HUDEP-2 (cell line): Measurements from ENCODE around the gene ZNF385D.

Source experiments
- DNase-seq, 76 experiments: peaks; one replicate each; lab custom pipeline; 2025; ENCODE audit not compliant: unreplicated experiment in 76 of 76; lab: John Stamatoyannopoulos, UW

ZNF385D gene

DNA sequence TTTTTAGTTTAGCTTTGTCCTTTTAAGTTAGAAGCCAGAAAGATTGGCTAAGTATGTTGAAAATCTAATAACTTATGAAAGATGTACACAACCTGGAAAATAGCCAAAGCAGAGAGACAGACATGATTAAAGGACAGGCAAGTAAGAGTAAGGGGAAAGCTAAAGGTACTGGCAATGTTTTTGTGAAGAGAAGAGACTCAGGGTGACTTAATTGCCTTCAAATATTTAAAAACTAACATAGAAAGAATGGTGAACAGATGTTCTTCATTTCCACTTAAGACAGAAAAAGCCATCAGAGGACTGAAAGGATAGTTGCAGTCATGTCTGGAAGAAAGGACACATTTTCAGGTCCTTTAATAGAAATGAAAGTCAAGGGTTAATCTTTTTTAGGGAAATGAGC, 68.8 kb downstream of the ZNF385D start:
- no peak for DNase-seq

DNA sequence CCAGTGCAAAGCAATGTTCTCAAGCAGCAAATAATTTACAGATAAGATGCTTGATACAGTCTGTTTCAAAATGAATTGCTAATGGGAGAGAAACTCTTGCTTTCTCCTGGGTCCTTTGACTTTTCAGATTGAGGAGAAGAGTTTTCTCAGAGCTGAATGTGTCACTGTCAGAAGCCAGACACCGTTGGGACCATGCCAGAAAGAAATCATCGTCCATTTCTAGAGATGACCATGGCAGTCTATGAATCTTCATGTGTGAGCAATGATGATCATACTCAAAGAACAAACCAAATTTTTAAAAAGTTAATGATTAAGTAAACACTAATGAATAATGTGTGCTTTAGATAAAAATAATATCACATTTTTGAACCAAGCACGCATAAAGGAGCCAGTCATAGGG, 77.6 kb downstream of the ZNF385D start:
- no peak for DNase-seq

DNA sequence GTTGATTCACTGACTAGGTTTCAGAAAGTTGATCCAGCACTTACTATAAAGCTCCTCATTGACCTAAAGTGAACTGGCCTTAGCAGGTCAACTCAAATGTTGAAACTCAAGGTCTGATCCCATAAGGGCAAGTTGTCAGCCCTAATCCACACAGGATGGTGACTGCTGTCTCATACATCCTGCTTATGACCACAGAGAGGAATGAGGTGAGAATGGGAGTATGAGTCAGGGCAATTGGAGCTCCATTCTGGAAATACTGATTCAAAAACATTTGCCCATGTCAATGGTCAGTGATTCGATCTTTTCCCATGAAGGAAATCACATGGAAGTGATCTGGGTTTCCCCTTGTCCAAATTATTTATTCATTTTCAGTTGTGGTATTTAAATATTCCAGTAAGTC, 78.7 kb downstream of the ZNF385D start:
- DNase-seq = no peak

DNA sequence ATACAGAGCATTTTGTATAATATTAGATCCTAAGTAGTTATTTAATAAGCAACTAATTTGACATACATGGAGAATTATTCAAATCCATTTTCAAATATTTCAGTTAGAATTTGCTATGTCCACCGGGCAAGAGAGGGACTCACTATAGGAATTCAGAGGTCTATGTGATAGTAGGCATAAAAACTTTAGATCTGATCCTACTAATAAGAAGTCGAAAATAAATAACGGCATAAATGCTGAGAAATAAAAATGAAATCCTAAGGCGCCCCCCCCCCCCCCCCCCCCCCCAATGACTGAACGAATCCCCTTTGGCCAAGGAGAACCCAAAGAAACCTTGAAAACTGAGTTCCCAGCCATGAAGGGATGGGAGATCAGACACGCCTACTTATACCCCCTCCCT, 80.6 kb downstream of the ZNF385D start:
- DNase-seq = no peak

DNA sequence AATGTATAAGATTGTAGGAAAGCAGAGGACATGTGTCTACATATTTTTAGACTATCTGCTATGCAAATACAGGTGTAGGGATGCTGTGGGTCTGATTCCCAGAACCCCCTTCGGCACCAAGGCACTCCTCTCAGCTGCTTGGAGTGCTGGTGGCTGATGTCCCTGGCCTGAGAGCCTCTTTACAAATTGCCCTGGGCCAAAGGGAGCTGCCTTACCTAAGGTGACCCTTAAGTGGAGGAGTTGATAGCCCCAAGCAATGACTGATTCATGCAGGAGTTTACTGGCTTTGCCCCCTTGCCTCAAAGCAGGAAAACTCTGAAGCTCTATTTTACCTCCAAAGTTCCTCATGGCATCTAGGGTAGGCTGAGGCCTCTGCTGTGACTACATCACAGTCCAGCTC, 83.0 kb downstream of the ZNF385D start:
- no peak for DNase-seq

DNA sequence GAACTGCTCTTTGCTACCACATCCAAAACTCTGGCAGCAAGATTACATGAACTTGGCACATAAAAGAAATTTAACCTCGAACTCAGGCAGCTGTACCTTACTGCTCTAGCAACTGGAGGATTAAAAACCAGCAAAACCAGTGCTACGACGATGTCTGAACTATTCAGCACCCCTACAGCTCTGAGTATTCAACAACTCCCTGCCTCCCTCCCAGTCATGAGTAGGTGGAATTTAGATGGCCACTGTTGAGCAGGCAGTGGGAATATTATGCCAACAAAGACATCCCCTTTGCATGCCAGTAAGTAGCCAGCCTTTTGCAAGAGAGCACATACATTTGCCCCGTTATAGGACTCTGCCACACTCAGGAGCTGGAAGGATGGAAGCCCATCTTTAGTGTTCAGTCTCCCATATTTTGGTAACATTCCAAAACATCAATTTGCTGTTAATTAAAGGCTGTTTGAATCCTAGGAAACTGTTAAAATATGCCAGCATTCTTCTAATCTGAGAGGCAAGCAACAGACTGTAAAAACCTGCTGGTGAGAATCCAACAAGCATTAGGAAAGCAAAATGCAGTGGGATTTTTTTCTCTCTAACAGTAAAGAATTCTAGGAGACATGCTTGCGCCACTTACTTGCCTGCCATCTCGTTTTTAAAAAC, 85.4 kb downstream of the ZNF385D start:
- no peak for DNase-seq

DNA sequence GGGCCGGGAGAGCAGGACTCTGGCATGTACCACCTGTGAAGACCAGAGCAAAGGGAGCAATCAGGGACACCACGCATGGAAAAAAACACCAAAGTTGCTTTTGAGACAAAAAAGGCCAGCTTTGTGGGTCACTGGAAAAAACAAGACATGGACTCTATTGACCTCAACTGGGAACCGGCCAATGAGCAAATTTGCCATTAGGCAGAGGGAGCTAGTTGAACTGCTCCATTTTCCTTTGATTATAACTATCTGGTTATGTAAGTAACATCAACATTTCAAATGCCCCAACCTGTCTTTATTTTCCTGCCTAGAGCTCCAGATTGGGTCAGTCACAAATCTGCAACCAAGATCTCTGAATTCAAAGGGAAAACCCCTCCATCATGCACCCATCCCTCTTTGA, 86.0 kb downstream of the ZNF385D start:
- DNase-seq = no peak

DNA sequence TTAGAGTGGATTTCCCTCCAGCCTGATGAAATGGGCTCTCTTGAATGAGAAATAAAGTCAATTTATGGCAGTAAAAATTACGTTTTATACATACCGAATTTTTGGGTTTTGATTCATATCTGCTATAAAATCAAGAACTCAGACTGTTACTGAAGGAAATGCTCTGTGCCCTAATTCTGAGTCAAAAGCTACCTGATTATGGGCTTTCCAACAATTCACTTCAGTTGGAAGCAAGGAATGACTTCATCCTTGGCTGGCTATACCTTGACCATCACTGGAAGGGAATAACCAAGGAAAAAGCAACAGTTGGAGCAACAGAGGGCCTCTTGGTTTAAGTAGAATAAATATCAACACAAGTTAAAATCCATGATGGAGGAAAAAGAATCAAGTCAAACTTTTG, 88.6 kb downstream of the ZNF385D start:
- no peak for DNase-seq

DNA sequence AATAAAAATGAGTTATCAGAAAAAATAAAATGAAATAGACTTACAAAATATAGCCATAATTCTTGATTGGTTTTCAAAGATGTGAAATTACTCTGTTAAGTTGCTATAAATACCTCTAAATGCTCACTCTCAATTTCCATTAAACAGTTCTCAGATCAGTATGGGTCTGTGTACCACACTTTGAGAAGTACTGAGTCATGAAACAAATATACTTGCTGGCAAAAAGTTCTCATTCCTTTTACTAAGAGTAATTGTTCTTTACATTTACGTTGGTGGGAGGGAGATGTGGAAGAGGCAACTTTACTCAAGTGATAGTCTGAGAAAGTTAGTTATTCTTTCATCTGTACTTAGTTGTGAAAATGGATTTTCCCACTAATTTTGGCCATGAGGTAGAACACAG, 96.3 kb downstream of the ZNF385D start:
- no peak for DNase-seq

DNA sequence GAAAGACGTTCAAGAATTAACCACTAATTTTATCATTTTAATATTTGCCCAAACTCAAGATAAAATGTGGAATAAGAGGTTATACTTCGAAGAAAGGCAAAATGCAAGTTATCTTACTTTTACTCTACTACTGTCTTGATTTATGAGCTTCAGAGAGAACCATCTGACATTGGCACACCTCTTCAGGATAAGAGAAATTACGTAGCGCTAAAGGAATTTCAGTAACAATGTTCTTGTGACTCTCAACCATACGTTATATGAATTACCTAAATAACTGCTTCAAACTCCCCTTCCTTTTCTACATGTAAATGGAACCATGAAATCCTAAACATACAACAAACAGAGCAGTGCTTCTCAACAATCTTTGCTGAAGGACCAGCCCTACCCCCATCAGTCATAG, 96.8 kb downstream of the ZNF385D start:
- DNase-seq = no peak

DNA sequence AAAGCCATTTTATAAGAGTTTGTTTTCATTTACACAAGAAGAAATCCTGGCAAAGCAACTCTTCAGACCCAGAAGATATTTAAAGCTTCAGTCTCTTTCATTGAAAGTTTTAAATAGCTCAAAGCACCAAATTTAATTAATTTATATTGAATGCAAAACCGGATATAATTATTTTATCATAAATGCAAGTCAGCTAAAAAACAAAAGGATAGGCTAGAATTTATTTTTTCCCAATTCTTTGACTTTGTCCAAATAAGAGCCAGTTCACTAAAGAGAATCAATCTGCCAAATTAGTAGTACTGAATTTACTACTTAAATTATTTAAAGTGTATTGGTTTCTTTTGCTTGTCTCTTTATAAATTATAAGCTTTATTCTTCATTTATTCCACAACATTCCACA, 101.5 kb downstream of the ZNF385D start:
- no peak for DNase-seq

DNA sequence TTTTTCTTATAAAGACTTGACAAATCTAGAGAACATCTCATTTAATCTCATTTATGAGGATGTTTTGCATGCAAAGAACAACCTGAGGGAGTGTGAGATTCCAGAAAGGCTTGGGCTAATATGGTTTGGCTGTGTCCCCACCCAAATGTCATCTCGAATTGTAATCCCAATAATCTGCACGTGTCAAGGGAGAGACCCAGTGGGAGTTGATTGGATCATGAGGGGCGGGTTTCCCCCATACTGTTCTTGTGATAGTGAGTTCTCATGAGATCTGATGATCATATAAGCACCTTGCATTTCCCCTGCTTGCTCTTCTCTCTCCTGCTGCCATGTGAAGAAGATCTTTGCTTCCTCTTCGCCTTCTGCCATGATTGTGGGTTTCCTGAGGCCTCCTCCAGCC, 103.0 kb downstream of the ZNF385D start:
- no peak for DNase-seq

DNA sequence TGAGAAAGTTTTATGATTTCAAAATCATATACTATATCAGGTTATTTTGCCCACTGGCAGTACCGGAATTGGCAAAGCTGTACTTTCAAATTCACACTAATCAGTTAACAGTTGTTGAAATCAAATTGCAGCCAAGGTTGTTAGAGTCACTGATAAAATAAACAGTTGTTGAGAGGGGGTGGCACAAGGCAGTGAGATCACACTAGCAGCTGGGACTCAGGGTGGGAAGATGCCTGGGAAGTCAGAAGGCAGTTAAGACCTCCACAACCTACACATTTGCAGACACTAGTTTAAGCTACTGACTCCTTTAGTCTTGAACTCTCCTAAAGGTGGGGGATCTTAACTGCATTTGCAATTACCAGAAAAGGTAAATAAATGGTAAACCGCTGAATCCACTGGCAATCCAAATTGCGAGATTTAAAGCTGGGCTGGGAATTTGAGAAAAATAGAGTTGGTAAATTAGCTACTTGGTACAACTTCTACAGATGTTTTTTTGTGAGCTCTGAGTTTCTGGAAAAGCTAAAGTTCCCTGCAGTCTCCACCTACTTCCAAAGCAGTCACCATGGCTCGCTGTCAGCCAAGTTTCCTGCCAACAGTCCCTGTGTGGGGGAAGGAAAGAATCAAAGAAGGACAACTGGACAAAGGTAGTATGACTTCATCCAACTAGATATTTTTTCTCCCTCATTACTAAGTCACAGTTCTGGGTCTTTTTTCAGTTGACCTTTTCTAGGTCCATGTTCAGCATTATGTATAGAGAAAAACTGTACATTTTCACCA, 105.7 kb downstream of the ZNF385D start:
- DNase-seq = no peak

DNA sequence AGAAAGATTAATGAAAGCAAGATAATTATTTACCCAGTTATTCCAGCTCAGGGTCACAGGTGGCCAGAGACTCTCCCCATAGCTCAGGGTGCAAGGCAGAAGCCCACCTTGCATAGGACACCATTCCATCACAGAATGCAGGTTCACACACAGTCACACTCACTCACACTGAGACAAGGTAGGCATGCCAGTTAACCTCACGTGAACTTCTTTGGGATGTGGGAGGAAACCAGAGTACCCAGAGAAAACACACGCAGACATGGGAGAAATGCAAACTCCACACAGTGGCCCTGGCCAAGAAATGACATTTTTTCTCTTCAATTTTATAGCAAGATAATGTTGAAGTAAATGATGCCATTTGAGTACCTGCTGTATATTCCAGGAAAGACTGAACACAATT, 106.7 kb downstream of the ZNF385D start:
- no peak for DNase-seq

DNA sequence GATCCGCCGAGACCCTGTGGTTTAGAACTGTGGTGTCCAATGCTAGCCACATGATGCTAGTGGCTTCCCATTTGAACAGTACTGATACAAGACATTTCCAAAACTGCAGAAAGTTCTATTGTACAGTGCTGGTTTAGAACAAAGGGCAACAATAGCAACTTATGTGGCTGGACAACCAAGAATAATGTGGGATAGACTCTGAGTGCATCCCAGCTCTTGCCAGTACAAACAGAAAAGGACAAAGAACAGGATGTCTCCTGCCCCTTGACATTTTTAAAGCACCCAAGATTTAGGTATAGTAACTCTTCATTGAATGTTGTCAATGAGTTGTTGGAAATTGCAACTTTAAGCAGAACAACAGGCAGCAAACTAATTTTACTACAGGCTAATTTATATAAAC, 107.3 kb downstream of the ZNF385D start:
- no peak for DNase-seq

DNA sequence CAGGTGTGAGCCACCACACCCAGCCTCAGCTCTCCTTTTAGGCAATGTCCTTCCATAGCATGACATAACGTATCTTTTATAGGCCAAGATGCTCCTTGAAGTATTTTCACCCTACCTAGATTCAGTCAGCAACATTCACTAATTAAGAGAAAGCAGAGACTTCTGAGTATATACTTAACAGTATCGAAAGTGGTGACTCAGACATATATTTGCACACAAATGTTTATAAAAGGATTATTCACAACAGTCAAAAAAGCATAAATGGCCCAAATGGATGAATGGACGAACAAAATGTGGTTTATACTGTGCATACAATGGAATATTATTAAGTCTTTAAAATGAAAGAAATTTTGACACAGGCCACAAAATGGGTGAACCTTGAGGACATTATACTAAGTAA, 108.6 kb downstream of the ZNF385D start:
- no peak for DNase-seq

DNA sequence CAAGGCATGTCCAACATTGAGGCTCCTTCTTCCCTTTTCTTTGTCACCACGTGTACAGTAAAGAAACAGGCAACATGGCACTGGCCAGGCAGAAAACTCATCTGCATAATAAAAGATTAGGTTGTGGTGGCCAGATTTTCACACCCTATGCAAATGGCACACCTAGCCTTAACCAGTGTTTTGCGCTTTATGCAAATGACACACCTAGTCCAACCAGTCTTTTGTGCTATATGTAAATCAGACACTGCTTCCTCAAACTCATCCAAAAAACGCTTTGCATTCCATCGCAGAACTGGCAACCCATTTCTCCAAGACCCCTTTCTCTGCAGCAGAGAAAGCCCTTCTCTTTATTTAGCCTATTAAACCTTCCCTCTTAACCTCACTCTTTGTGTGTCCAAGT, 109.1 kb downstream of the ZNF385D start:
- no peak for DNase-seq

DNA sequence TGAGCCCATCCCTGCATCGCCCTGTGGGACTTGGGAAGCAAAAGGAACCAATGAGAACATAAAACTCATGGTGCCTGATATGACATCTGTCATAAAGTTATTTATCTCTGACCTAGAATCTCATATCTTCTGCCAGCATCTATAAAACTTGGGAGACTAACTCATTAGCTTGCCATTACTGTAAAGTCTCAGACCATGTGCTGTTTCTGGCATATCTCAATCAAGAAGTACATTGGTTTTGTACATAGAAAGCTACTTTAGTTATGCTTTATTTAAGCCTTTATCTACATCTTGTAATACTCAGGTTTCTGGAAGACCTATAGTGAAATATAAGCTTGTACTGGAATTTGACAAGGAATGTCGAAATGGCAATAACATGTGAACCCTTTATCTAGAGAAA, 112.5 kb downstream of the ZNF385D start:
- DNase-seq = no peak

DNA sequence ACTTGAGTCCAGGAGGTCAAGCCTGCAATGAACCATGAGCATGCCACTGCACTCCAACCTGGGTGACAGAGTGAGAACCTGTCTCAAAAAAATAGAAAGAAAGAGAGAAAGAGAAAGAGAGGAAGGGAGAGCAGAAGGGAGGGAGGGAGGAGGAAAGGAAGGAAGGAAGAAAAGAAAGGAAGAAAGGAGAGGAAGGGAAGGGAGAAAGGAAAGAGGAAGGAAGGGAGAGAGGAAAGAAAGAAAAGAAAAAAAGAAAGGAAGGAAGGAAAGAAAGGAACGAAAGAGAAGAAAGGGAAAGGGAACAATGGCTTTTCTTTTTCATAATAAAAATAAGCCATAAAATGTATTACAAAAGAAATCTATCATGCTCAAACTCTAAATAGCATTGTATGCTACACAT, 116.9 kb downstream of the ZNF385D start:
- DNase-seq = no peak

DNA sequence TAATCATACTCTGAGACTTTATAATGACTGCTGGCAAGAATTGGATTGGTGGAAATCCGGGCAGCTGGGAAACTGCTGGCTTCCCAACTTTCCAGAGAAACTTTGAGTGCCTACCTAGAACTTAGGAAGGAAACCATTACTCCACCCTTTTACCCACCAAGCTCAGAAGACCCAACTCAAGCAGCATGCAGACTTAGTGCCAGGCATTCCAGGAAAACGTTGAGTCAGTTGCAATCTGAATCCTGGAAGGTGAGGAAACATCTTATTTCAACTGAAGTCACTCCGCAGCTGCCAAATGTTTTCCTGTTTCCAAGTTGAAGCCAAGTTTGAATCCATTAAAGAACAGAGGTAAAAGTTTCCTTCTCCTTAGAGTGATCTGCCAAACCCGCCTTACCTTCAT, 126.5 kb downstream of the ZNF385D start:
- DNase-seq = no peak

DNA sequence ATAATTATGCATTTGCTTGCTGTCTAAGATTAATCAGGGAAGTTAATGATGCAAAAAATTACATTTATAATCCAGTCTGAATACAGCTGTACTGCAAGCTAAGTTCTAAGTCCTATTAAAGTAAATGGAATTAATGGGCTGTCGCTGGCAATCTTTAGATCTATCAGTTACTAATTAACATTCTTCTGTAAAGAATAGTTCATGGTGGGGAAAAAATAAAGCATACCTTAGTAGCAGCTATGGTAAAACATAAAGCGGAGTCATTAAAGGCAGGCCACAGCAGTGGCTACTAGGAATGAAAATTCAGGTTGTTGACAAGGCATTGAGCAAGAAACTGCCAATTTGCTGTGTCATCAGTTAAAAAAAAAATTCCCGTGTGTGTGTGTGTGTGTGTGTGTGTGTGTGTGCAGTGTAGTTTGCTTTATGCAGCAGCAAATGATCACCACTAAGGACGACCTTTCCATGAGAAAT, 129.8 kb downstream of the ZNF385D start:
- peak in 1 of 76 experiments; percentile 1 for DNase-seq

DNA sequence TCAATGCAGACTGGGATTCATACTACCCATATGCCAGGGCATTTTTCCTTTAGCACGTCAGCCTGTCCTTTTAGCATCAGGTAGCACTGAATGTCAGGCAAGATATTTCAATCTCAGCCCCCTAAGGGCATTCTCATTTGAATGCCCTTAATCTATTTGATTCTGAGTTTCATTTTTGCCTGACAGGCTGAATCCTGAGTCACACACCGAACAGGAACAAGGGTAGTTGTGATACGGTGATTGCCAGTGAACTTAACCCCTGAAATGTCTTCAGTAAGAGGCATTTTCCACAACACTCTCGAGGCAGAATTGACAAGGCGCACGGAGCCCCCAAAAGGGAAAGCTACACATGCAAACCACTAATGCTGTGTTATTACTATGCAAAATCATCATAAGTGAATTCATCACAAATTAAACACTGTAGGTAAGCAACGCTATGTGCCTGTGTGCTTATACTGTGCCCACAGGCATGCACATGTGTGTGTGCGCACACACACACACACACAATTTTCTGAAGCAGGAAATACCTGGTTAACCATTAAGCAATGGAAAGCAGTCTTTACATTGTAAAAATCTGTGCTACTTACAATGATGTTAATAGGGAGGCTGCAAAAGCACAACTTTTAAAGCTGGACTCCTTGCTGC, 130.4 kb downstream of the ZNF385D start:
- DNase-seq = no peak
